ENCODE measurements around the gene AKAIN1.

DNA sequence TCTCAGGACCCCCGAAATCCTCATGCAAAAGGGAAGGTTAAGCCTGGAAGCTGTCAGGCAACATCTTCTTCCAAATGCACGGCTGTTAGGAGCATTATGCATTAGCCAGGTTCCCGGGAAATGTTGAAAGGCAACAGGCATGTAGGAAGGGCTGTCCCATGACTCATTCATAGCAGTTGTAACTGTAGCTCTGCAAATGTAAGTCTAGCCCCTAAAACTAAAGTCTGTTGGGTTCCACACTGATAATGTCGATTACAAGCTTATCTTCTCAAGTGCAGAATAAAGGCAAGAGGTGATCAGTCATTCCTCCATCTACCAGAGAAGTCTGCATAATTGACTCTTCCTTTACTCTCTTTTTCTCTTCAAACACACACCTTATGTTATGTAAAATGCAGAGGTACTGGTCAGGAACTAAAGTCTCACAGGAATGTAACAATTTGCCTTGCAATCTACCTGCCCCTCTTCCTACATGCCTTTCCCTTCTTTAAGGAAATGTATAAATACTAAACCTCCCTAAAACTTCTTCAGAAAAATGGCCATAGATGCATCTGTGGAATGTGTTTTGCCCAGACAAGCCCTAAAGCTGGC lies 99.8 kb downstream of the AKAIN1 start:
- TF ChIP-seq, protein P1, sequence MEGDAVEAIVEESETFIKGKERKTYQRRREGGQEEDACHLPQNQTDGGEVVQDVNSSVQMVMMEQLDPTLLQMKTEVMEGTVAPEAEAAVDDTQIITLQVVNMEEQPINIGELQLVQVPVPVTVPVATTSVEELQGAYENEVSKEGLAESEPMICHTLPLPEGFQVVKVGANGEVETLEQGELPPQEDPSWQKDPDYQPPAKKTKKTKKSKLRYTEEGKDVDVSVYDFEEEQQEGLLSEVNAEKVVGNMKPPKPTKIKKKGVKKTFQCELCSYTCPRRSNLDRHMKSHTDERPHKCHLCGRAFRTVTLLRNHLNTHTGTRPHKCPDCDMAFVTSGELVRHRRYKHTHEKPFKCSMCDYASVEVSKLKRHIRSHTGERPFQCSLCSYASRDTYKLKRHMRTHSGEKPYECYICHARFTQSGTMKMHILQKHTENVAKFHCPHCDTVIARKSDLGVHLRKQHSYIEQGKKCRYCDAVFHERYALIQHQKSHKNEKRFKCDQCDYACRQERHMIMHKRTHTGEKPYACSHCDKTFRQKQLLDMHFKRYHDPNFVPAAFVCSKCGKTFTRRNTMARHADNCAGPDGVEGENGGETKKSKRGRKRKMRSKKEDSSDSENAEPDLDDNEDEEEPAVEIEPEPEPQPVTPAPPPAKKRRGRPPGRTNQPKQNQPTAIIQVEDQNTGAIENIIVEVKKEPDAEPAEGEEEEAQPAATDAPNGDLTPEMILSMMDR (IDR thresholded peaks at IDR 0.05): no peak
- TF ChIP-seq RCOR1 (IDR thresholded peaks at IDR 0.05; ENCODE audit: low read depth, low read length): no peak
- no peak for TF ChIP-seq MAX (IDR thresholded peaks at IDR 0.05)
- no peak for TF ChIP-seq ZNF302 (CRISPR knock-in tag; IDR thresholded peaks at IDR 0.05)
- TF ChIP-seq ZSCAN20 (CRISPR knock-in tag; IDR thresholded peaks at IDR 0.05): no peak
- TF ChIP-seq, protein P2, sequence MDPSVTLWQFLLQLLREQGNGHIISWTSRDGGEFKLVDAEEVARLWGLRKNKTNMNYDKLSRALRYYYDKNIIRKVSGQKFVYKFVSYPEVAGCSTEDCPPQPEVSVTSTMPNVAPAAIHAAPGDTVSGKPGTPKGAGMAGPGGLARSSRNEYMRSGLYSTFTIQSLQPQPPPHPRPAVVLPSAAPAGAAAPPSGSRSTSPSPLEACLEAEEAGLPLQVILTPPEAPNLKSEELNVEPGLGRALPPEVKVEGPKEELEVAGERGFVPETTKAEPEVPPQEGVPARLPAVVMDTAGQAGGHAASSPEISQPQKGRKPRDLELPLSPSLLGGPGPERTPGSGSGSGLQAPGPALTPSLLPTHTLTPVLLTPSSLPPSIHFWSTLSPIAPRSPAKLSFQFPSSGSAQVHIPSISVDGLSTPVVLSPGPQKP (IDR thresholded peaks at IDR 0.05; ENCODE audit: low read depth, low read length): no peak
